Tibial artery (tissue), 4 donors: ENCODE measurements around the gene CPSF2.
"Not testable (repeated sequence)": the region's sequence is repeated elsewhere in the genome, so short reads cannot be mapped to it uniquely, and the experiment has no call there.

Experiments used
- DNase-seq, 2 donors: peaks; one replicate each; pipeline ENCODE4 v3.0.0-alpha.2; 2019
- H3K27ac ChIP-seq, 2 donors: fragments of 200-600 bp; sonication (generic) in 1 of 2; 1 replicate in 1 of 2; 2 replicates in 1 of 2; pipeline ENCODE4 v1.5.1; 2018 to 2019; ENCODE audit warnings: mild to moderate bottlenecking in 1 of 2
- H3K27me3 ChIP-seq, 2 donors: fragments of 200-600 bp; sonication (generic) in 1 of 2; one replicate each; pipeline versions ENCODE4 v1.5.1 to v1.6.0; 2016 to 2019
- H3K36me3 ChIP-seq, 3 donors: fragments of 200-600 bp; sonication (generic) in 2 of 3; one replicate each; pipeline ENCODE4 v1.5.1; 2016 to 2019; ENCODE audit warnings: mild to moderate bottlenecking in 2 of 3
- H3K4me1 ChIP-seq, 4 donors: fragments of 200-600 bp; sonication (generic) in 2 of 4; 1 replicate in 3 of 4; 2 replicates in 1 of 4; pipeline ENCODE4 v1.5.1; 2016 to 2019
- H3K4me3 ChIP-seq, 2 donors: fragments of 200-600 bp; sonication (generic) in 1 of 2; 1 replicate in 1 of 2; 2 replicates in 1 of 2; pipeline ENCODE4 v1.5.1; 2018 to 2019; ENCODE audit warnings: mild to moderate bottlenecking in 2 of 2
- H3K9me3 ChIP-seq, 3 donors: fragments of 200-600 bp; sonication (generic) in 1 of 3; one replicate each; pipeline ENCODE4 v1.5.1; 2016 to 2019
- CTCF ChIP-seq, 2 experiments: fragments of 200-600 bp in 1 of 2; fragments of 450-650 bp in 1 of 2; IDR thresholded peaks; one replicate each; pipeline ENCODE4 v1.5.1; 2017 to 2019; ENCODE audit warnings: antibody characterized with exemption in 2 of 2, mild to moderate bottlenecking in 1 of 2, moderate library complexity in 1 of 2
- intact Hi-C: fragments of 100-400 bp; cut with DNase I; formaldehyde crosslinking; loops from one replicate; pipeline ENCODE4 v1.15.0; 2023; ENCODE audit warnings: low total_unique reads

Gene CPSF2

GRCh38 chr14:92175811-92176210, 54.0 kb downstream of the CPSF2 start:
- Histone ChIP-seq H3K4me3 (no peak overlapping the region), H3K27ac (no peak overlapping the region), H3K9me3 (no peaks in the 10 kb centered on the region), H3K36me3 (peaks cover 0 to 4% (median 0%) of the 10 kb centered on the region in 3 donors), H3K4me1 (no peaks in the 10 kb centered on the region), H3K27me3 (no peaks in the 10 kb centered on the region)
- intact Hi-C loops, result no loop called here
- DNase-seq, result no peak
- TF ChIP-seq CTCF (IDR thresholded peaks at IDR 0.05), result no peak

- Histone ChIP-seq H3K9me3 (no peaks in the 10 kb centered on the region), H3K4me1 (no peaks in the 10 kb centered on the region), H3K4me3 (no peak overlapping the region), H3K36me3 (no peaks in the 10 kb centered on the region), H3K27me3 (no peaks in the 10 kb centered on the region), H3K27ac (no peak overlapping the region)
- intact Hi-C loops, result no loop called here
- DNase-seq, result no peak
- TF ChIP-seq CTCF (IDR thresholded peaks at IDR 0.05), result no peak
These were observed 54.7 kb downstream of the CPSF2 start for GRCh38 chr14:92176476-92176875.

DNA sequence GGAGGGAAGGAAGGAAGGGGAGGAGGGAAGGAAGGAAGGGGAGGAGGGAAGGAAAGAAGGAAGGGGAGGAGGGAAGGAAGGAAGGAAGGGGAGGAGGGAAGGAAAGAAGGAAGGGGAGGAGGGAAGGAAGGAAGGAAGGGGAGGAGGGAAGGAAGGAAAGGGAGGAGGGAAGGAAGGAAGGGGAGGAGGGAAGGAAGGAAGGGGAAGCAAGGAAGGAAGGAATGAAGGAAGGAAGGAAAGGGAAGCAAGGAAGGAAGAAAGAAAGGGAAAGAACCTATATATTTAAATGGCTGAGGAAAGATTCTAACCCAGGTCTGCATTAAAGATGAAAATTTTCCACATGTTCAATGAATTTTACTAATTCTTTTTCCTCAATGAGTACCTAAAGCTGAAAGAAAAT, 57.4 kb downstream of the CPSF2 start:
- H3K9me3 ChIP-seq, H3K4me1 ChIP-seq, H3K27ac ChIP-seq, intact Hi-C loops, H3K36me3 ChIP-seq, DNase-seq, H3K4me3 ChIP-seq, H3K27me3 ChIP-seq: not testable (repeated sequence)

DNA sequence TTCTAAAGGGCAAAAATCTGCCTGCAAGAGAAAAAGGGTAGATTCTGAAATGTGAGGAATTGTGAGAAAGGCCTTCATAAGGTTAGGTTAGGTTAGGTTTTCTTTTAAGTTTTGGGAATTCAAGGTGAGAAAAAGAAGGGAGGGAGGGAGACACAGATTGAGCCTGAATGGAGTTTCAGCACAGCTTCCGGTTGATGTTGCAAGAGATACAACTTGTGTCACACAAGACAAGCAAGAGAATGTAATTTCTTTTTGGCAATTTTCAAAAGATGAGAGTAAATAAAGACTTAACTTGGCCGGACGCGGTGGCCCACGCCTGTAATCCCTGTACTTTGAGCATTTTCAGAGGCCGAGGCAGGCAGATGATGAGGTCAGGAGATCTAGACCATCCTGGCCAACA, 63.8 kb downstream of the CPSF2 start:
- no peak overlapping the region for H3K4me3 ChIP-seq
- no peaks in the 10 kb centered on the region for H3K36me3 ChIP-seq
- no peak for TF ChIP-seq CTCF (IDR thresholded peaks at IDR 0.05)
- H3K27ac ChIP-seq, result no peak overlapping the region
- no peak for DNase-seq
- no peaks in the 10 kb centered on the region for H3K4me1 ChIP-seq
- intact Hi-C loops, result no loop called here
- H3K9me3 ChIP-seq, result no peaks in the 10 kb centered on the region
- H3K27me3 ChIP-seq, result no peaks in the 10 kb centered on the region

DNA sequence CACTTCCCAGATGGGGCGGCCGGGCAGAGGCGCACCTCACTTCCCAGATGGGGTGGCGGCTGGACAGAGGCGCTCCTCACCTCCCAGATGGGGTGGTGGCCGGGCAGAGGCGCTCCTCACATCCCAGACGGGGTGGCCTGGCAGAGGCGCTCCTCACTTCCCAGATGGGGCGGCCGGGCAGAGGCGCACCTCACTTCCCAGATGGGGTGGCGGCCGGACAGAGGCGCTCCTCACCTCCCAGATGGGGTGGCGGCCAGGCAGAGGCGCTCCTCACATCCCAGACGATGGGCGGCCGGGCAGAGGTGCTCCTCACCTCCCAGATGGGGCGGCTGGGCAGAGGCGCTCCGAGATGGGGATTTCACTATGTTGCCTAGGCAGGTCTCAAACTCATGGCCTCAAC, 65.8 kb downstream of the CPSF2 start:
- intact Hi-C loops, DNase-seq, H3K27ac ChIP-seq, H3K36me3 ChIP-seq, H3K9me3 ChIP-seq, H3K4me3 ChIP-seq, H3K27me3 ChIP-seq, H3K4me1 ChIP-seq: not testable (repeated sequence)

- H3K9me3 ChIP-seq, result no peaks in the 10 kb centered on the region
- intact Hi-C loops, result no loop called here
- no peaks in the 10 kb centered on the region for H3K36me3 ChIP-seq
- H3K4me3 ChIP-seq, result no peak overlapping the region
- no peaks in the 10 kb centered on the region for H3K4me1 ChIP-seq
- TF ChIP-seq CTCF (IDR thresholded peaks at IDR 0.05), result no peak
- no peak overlapping the region for H3K27ac ChIP-seq
- no peak for DNase-seq
- H3K27me3 ChIP-seq, result no peaks in the 10 kb centered on the region
These were observed 69.0 kb downstream of the CPSF2 start for GRCh38 chr14:92190768-92191167.

- TF ChIP-seq CTCF (IDR thresholded peaks at IDR 0.05), result no peak
These were observed 77.0 kb downstream of the CPSF2 start for GRCh38 chr14:92198804-92199203.

More at GRCh38 chr14:92198804-92199203, 77.0 kb downstream of the CPSF2 start:
- no peaks in the 10 kb centered on the region for H3K27me3 ChIP-seq
- H3K4me3 ChIP-seq, result no peak overlapping the region
- H3K27ac ChIP-seq, result no peak overlapping the region
- no peaks in the 10 kb centered on the region for H3K9me3 ChIP-seq
- no peaks in the 10 kb centered on the region for H3K4me1 ChIP-seq
- no peaks in the 10 kb centered on the region for H3K36me3 ChIP-seq
- intact Hi-C loops, result no loop called here
- DNase-seq, result no peak
